GM18520 (cell line): ENCODE measurements around the gene RLF.
A peak's percentile ranks its signal among the peaks of the same experiment; 100 is the strongest.

ENCODE experiments used
- ATAC-seq: cut with Tn5 transposase; IDR thresholded peaks from one replicate; pipeline ENCODE4 v1.9.1; 2021; ENCODE audit not compliant: unreplicated experiment

RLF gene

DNA sequence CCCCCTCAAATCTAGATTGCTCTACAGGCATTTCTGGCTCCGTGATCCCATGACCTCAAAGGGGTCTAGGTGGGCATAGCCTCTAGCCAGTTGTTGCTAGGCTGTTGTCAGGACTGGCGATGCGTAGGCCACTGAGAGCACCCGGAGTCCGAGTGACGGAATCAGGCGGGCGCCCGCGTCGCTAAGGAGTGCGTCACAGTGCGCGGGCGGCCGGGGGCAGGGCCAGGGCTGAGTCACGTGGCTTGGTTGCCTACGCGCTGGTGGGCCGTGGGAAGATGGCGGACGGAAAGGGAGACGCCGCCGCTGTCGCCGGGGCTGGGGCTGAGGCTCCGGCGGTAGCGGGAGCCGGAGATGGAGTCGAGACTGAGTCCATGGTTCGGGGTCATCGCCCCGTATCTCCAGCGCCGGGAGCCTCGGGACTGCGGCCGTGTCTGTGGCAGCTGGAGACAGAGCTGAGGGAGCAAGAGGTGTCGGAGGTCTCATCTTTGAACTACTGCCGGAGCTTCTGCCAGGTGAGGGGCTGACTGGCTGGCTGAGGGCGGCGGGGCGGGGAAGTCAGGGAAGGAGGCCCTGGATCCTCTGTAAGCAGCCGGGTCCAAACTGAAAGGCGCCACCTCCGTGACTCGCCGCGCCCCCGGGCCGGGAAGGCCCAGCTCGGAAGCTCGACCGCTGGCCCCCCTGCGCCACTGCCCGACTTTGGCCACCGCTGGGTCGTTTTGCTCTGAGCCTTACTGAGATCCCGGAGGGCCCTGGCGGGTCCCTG lies at the start of gene RLF:
Gene RLF, plus strand, starts transcription at position 263 of the 763 bp plus-strand sequence. Its CDS starts 13 bp downstream, at position 276.
- peak; percentile 84 for ATAC-seq

GRCh38 chr1:40114400-40114799 lies 46.8 kb upstream of the RLF start:
- no peak for ATAC-seq

GRCh38 chr1:40120128-40120527 lies 41.1 kb upstream of the RLF start:
- ATAC-seq = no peak

GRCh38 chr1:40122855-40123254 lies 38.3 kb upstream of the RLF start:
- no peak for ATAC-seq

- no peak for ATAC-seq
These were observed 30.3 kb upstream of the RLF start for GRCh38 chr1:40130892-40131291.

DNA sequence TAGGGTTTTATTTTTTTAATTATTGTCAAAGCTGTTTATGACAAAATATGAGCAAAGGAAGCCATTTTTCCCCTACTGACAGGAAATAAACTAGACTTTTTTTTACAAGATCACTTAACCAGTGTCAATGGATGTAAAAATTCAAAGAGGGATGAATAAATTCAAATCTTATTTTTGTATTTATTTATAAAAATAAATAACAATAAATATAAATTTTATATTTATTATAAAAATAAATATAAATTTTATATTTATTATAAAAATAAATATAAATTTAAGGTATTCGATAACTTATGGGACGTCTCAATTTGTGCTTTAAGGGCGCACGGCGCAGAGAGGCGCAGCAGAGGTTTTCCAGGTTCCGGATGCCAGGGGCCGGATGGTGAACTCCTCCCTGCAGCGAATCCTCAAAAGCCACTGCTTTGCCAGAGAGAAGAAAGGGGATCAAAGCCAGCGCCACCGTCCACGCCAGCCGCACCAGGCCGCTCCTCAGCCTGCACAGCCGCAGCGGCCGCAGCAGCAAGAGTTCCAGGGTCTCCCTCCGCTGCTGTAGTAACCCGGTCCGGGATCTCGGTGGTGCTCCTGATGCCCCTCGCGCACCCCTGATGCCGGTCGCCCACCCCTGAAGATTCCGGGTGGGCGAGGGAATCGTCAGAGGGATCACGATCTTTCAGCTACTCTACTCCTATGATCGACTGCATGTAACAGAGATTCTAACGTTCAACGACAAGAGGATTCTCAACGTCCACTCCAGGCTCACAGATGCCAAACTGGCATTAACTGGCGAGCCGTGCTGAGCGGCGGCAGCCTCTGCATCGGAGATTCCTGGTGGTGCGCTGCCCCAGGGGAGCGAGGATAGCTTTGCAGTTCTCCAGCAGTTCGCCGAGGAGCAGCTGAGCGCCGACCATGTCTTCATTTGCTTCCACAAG lies 28.5 kb upstream of the RLF start:
- no peak for ATAC-seq

GRCh38 chr1:40133312-40133665 lies 27.9 kb upstream of the RLF start:
- no peak for ATAC-seq

DNA sequence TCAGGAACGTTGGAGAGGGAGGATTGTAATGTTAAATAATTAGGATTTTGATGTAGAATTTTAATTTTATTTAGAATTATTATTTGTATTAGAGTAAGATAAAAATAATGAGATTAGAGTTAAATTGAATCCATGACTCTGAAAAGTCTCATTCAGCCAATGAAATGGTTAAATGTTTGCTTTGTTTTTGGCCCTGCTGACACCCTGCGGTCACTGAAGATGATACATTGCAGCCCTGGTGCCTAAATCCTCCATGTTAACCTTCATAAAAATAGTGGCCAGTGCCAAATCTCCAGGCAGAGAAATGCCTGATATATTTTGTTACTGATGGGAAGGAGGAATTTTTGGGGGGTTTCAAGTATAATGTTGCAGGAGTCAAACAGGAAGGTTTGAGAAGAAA lies 27.3 kb upstream of the RLF start:
- ATAC-seq = no peak

DNA sequence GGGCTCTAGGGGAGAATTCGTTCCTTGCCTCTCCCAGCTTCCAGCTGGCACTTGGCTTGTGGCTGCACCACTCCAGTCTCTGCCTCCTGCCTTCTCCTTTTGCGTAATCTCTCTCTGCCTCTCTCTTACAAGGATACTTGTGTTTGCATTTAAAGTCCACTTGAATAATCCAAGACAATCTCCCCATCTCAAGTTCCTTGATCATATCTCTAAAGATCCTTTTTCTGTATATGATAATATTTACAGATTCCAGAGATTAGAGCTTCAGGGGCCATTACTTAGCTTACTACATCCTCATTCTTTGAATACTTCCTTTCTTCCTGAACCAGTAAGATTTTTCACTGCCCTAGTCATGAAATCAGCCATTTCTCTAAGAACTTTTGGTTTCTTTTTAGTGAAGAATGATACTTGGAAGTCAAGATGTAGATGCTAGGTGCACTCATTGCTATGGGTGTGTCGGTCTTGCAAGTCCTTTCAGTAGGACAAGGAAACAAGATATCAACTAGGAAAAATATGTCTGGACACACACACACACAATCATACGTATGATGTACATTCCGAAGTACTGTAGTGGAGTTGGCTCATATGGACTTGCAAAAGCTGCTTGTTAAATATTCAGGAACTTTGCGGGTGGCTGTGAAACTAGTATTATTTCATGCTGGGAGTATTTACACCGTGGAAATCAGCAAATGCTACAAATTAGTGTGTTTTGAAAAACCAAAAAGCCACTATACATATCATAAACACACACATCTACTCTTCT lies 20.8 kb upstream of the RLF start:
- no peak for ATAC-seq

DNA sequence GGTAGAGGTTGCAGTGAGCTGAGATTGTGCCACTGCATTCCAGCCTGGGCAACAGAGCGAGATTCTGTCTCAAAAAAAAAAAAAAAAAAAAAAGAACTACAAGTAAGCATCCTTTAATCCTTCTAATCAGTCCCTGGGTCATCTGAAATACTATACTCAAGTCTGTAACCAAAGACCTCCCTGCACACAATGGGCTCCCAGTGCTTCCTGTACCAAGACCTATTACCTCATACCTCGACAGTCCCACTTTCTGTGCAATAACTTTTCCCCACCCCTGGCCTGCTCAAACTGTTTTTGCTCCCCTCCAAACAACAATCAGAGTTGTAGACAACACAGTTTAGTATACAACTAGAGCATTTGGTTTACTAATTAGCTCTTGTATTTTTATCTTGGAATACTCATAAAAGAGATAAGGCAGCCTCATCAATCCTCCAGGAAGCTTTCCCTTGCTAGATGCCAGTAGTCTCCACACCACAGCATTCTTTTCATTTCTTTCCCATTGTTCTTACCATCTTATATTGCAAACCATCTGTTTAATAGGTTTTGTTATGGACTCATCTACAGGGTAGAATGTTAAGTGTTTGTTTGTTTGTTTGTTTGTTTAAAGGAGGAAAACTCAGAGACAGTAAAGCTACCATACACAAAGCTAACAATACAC lies 19.2 kb upstream of the RLF start:
- no peak for ATAC-seq

DNA sequence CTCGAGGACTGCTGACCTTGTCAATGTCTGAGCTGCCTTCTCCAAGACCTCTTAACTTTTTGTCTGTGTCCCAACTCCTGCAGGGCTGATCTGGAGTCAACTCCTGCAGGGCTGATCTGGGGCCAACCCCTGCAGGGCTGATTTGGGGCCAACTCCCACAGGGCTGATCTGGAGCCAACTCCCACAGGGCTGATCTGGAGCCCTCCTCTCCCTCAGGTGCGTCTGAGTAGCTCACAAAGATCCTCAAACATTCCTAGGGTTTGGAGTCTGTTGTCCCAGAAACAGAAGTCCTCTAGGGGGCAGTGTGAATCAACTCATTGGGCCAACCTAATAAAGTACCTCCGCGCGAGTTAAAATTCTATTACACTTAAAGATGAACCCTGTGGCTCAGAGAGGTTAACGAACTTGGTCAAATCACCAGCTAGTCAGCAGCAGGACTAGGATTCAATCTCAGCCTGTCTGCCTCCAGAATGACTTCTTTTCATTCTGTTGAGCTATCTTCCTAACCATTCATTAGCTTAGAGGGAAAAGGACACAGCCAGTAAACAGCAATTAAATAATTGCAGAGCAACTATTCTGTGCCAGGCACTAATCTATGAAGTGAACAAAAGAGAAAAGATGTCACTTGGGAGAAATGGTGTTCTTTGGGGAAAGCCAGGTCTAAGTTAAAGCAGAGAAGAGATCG lies 17.2 kb upstream of the RLF start:
- no peak for ATAC-seq

- ATAC-seq = no peak
These were observed 9.6 kb upstream of the RLF start for GRCh38 chr1:40151457-40152079.

- ATAC-seq = peak; percentile 56
These were observed 8.0 kb upstream of the RLF start for GRCh38 chr1:40153073-40153770.

DNA sequence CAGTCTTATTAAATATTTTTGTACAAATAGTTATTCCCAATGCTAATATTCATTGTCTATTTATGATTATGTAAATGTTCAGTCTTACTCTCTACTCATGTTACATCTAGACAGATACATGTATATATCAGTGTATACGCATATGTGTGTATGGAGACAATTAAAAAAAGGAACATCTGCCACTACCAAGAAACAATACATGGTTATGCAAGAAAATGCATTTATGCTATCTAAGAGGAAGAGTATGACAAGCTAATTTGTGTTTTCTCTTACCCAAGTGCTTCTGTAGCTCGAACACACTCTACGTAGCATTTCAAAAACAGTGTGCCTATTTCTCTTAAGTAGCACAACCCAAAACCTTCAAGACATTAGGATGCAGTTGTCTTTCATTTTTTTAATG lies 6.1 kb upstream of the RLF start:
- no peak for ATAC-seq

DNA sequence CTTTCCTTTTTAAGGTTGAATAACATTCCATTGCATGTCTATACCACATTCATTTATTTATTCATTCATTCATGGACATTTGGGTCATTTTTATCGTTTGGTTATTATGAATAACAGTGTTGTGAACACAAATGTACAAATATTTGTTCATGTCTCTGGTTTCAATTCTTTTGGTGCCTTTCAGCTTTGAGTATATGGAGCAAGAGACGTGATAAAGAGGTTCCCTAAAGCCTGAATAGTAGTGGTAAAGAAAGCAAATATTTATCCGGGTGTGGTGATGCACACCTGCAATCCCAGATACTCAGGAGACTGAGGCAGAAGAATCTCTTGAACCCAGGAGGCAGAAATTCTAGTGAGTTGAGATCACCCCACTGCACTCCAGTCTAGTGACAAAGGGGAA lies 5.3 kb upstream of the RLF start:
- ATAC-seq = no peak

- ATAC-seq = no peak
These were observed 422 bp upstream of the RLF start for GRCh38 chr1:40160806-40161124.

DNA sequence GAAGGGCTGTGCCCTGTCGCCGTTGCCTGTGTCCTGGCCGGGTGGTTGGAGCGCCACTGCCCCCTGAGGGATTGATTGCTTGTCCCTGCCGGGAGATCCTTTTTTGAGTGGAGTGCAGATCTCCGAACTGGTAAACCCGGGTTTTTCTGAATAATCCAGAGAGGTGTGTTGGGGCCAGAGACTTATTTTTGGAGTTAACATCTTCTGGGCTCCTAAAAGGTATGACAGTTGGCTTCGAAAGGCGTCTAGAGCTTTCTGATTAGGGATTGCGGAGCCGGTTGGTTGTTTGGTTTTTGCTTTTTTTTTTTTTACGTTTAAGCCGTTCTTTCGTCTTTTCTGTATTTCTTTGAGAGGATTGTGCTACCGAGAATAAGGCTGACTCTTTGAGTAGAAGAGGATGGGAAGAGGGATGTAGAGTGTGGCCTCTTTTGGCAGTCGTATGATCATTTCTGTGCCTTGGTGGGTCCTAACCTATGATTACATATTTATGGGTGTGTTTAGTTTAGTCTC lies 756 bp downstream of the RLF start:
- ATAC-seq = no peak

DNA sequence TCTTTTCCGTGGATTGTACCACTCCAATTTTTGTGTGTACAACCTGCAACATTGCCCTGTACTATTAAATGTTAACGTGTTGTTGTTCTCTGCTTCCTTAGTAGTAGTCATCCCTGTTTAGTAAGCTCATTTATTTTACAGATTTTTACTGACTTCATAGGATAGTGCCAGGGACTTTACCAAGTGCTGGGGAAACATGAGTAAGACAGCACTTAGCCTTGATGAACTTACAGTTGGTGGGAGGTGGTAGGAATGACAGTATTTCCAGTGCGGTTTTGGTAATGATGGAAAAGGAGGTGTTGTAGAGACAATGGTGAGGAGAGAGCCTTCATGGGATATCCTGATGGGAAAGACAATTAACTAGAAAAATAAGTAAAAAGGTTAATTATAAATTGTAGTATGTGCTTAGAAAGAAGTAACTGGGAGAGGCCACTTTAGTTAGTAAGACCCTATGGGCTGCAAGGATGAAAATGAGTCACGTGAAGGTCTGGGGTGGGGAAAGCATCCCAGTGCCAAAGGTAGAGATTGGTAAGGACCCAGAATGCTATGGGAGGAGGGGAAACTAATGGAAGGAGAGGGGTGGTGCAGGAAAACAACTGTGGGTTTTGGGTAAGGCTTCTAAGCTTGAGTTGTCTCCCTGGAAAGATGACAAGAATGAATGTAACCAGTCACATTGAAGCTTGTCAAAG lies 1.7 kb downstream of the RLF start:
- ATAC-seq = no peak

GRCh38 chr1:40167317-40167716 lies 6.1 kb downstream of the RLF start:
- ATAC-seq = no peak
